ENCODE results near the gene BABAM2.

DNA sequence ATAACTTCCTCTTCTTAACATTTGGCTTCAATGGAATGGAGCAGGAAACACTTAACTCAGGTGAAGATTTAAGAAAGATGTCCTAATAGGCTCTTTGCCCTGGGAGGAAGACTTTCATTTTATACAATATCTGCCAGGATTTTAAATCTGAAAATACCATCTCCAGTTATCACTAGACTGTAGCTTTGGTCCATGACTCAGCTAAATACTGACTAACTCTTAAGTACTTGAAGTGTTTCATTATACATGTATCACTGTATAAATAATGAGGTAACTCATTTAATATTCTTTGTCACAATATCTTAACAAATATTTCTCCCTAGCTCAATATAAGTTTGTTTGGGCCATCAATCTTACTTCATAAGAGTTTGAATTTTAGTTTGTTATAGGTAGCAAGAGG lies 35.1 kb upstream of the BABAM2 start:
- TF ChIP-seq, protein P1, sequence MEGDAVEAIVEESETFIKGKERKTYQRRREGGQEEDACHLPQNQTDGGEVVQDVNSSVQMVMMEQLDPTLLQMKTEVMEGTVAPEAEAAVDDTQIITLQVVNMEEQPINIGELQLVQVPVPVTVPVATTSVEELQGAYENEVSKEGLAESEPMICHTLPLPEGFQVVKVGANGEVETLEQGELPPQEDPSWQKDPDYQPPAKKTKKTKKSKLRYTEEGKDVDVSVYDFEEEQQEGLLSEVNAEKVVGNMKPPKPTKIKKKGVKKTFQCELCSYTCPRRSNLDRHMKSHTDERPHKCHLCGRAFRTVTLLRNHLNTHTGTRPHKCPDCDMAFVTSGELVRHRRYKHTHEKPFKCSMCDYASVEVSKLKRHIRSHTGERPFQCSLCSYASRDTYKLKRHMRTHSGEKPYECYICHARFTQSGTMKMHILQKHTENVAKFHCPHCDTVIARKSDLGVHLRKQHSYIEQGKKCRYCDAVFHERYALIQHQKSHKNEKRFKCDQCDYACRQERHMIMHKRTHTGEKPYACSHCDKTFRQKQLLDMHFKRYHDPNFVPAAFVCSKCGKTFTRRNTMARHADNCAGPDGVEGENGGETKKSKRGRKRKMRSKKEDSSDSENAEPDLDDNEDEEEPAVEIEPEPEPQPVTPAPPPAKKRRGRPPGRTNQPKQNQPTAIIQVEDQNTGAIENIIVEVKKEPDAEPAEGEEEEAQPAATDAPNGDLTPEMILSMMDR (conservative IDR thresholded peaks at IDR 0.05; ENCODE audit: low read length): no peak
- no peak for TF ChIP-seq EZH2phosphoT487 (IDR thresholded peaks at IDR 0.05; ENCODE audit: borderline replicate concordance, low read depth, low read length)
